GM15510 (cell line): ENCODE data around the gene TPD52L2.

Source experiments
- POLR2A ChIP-seq: IDR thresholded peaks from 3 replicates; pipeline ENCODE4 v1.6.1; 2011; ENCODE audit warnings: borderline replicate concordance; ENCODE audit not compliant: insufficient read length; ENCODE audit errors: extremely low read depth

The TPD52L2 gene

DNA sequence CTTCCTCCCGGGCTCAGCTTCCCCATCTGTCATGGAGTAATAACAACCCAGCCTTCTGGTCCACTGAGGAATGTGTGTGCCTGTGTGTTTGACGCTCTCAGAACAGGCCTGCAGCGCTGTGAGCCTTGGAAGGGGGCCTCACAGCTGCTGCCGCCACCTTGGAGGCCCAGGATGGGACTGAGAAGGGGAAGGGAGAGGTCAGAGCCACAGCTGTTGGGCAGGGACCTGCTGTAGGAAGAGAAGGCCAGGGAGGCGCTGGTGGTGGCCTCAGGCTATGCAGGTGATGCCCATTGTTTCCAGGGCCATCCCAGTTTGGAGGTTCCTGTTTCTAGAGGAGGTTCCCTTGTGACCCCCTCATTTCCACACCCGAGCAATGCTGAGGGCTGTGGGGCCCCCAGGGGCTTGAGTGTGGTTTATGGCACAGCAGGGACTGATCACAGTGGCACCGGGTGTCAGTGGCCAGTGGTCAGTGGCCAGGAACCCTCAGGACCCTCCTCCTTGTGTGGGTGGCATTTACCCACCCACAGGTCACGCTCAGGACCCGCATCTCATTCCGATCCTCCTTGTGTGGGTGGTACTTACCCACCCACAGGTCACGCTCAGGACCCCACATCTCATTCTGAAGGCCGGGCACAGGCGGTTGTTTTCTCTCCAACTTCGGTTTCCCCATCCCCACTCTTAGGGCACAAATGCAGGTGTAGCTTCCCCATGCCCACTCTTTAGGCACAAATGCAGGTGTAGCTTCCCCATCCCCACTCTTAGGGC, 14.0 kb downstream of the TPD52L2 start:
- TF ChIP-seq POLR2A = no peak

DNA sequence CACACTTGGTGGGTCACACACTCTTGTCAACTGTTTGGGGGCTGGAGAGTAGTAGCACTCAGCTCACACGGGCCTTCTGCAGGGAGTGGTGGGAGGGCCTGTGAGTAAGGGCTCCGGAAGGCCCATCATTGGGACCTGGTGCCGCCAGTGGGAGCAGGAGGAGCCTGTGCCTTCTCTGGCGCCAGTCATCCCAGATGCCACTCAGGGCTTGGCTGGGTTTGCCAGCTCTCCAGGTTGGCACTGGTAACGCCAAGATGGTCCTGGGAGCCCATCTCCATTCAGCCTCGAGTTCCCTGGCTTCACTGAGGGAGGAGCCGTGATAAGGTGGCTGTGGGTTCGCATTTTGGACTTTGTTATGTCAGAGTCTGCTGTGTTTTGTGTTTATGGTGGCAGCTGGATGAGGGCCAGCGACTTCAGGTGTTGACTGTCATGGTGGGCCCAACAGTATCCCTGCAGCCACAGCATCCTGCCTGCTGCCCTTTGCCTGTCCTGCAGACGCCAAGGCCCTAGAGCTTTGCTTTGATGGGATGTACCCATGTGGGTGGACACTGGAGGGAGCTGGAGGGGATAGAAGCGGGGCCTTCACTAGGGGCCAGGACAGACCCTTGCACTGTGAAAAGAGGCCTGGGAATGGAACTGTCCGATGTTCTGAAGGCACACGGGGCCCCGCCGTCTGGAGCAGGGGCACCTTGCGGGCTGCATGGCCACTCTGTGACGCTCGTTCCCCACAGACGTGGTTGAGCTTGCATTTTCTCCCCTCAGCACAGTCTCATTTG, 16.6 kb downstream of the TPD52L2 start:
- no peak for TF ChIP-seq POLR2A

GRCh38 chr20:63882257-63883200, 17.5 kb downstream of the TPD52L2 start:
- no peak for TF ChIP-seq POLR2A

DNA sequence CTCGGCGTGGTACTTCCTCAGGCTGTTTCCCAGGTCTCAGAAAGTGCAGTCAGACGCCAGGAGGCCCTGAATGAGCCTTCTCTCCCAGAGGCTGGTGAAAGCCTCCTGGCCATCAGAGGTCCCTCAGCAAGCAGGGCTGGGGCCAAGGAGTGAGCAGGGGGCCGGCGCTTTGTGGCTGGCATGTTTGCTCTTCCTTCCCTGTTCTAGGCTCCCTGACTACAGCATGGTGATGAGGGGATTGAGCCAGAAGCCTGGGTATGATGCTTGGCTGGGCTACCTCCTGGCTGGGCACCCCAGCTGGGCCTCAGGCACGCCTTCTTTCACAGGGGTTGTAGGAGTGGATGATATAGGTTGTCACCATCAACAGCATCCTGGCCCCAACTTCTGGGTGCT, 18.1 kb downstream of the TPD52L2 start:
- no peak for TF ChIP-seq POLR2A

GRCh38 chr20:63884506-63885263, 19.6 kb downstream of the TPD52L2 start:
- TF ChIP-seq POLR2A = no peak

- no peak for TF ChIP-seq POLR2A
These were observed 20.4 kb downstream of the TPD52L2 start for GRCh38 chr20:63885264-63886053.

- TF ChIP-seq POLR2A = no peak
These were observed 21.0 kb downstream of the TPD52L2 start for GRCh38 chr20:63886054-63886419.

DNA sequence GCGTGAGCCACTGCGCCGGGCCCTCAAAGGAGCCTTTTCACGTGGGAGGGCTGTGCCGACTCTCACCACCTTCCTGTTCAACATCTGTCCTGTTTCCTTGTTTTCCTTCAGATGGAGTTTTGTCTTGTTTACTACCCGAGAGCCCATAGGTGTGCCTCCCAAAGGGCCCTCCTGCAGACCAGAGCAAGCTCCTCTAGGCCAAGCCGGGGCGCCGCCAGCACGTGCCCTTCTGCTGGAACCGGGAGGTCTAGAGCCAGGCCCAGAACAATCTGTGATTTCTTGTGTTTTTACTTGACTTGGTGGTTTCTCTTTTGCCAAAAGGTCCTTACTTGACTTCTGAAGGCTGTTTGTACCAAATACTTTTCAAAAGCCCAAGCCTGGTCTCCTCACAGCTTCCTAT, 21.9 kb downstream of the TPD52L2 start:
- TF ChIP-seq POLR2A = no peak

DNA sequence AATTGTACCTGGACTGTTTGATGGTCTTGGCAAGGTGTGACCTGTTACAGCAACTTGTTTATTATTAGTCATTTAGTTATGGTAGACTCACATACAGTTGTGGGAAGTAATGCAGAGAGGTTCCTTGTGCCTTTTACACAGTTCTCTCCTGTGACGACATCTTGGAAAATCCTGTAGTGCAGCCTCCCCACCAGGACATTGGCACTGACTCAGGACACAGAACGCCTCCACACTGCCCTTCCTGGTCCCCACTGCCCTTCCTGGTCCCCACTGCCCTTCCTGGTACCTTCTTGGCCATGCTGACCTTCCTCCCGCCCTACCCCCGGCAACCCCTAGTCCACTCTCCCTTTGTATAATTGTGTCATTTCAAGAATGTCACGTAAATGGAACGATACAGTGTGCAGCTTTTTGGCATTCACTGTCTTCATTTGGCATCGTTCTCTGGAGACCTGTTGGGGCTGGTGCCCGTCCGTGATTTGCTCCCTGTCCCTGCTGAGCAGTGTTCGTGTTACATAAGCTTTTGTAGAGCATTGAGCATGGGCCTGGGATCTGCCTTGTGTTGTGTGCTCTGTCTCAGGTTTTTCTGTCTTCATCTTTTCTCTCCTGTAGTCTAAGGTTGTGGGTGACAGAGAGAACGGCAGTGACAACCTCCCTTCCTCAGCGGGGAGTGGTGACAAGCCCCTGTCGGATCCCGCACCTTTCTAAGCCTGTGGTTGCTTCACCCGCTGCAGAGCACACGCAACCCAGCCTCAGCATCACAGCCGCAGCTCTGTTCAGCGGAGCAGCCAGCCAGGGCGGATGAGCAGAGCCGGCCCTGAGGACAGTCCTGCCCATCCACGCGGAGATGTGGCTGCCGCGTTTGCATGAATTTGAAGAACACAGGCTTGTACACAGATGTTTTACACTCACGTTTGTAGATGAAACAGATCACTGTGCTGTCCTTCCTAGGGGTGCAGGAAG, 24.5 kb downstream of the TPD52L2 start:
- TF ChIP-seq POLR2A = no peak

DNA sequence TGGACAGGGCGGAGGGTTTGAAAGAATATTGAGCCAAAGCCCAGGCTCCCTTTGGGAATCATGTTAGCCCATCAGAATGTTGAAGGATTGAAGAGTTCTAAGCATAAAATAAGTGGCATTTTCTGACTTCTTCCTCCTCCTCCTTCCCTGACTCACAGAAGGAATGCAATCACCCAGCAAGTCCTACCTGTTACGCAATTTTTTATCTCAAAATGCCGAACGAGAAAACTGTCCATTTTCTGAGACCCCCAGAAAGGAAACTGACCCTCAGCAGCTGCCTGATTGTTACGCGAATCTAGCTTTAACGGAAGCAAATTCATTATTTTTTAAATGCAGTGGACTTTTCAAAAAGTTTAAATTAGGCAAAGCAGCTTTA, 25.1 kb downstream of the TPD52L2 start:
- TF ChIP-seq POLR2A = no peak

- TF ChIP-seq POLR2A = no peak
These were observed 25.5 kb downstream of the TPD52L2 start for GRCh38 chr20:63890616-63891015.
